Fibroblast of the aortic adventitia (primary cell): ENCODE results near the gene HNRNPAB. TPM values are rescaled to one million over a fixed set of nuclear protein-coding genes. Genes with fewer than 3 reads are reported as not detected.

ENCODE experiments used
- DNase-seq: peaks from one replicate; pipeline ENCODE4 v3.0.0-alpha.2; 2010; ENCODE audit warnings: low read depth
- H3K4me3 ChIP-seq: 2 replicates; pipeline ENCODE4 v1.5.1; 2011; ENCODE audit warnings: low read depth, mild to moderate bottlenecking, control low read depth, low read length, moderate library complexity
- total RNA-seq: library from RNA; depleted of rRNA; stranded (reverse); fragments of >200 nt; gene quantifications from 2 replicates; pipeline ENCODE4 v1.2.3, GENCODE V29; 2012; ENCODE audit warnings: low replicate concordance
- TF ChIP-seq, protein P1 (sequence below): IDR thresholded peaks from 2 replicates; pipeline ENCODE4 v1.5.1; 2011; ENCODE audit warnings: mild to moderate bottlenecking, low read length, control low read depth, inconsistent platforms; ENCODE audit not compliant: insufficient read depth

HNRNPAB gene
- total RNA-seq, 1 donor = 106 TPM

DNA sequence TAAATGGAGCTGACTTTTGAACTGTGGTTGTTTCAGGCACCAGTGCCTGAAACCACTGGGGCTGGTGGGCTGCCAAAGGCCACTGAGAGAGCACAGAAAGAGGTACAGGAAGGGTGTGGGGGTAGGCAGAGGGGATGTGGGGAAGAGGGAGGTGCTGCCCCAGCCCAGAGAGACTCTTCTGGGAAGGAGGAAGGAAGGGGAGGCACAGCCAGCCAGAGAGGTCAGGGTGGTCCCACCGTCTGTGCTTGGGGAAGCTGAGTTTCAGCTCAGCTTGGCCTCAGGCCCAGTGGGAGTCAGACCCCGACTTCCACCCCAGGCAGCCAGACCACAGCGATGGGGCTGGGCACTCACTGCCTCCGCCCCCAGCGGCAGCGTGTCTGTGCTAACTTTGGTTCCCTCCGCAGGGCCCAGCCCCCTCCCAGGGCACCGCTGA is 36.9 kb downstream of the HNRNPAB start:
- no peak for DNase-seq
- TF ChIP-seq, protein P1, sequence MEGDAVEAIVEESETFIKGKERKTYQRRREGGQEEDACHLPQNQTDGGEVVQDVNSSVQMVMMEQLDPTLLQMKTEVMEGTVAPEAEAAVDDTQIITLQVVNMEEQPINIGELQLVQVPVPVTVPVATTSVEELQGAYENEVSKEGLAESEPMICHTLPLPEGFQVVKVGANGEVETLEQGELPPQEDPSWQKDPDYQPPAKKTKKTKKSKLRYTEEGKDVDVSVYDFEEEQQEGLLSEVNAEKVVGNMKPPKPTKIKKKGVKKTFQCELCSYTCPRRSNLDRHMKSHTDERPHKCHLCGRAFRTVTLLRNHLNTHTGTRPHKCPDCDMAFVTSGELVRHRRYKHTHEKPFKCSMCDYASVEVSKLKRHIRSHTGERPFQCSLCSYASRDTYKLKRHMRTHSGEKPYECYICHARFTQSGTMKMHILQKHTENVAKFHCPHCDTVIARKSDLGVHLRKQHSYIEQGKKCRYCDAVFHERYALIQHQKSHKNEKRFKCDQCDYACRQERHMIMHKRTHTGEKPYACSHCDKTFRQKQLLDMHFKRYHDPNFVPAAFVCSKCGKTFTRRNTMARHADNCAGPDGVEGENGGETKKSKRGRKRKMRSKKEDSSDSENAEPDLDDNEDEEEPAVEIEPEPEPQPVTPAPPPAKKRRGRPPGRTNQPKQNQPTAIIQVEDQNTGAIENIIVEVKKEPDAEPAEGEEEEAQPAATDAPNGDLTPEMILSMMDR = no peak
- no peak overlapping the region for H3K4me3 ChIP-seq

DNA sequence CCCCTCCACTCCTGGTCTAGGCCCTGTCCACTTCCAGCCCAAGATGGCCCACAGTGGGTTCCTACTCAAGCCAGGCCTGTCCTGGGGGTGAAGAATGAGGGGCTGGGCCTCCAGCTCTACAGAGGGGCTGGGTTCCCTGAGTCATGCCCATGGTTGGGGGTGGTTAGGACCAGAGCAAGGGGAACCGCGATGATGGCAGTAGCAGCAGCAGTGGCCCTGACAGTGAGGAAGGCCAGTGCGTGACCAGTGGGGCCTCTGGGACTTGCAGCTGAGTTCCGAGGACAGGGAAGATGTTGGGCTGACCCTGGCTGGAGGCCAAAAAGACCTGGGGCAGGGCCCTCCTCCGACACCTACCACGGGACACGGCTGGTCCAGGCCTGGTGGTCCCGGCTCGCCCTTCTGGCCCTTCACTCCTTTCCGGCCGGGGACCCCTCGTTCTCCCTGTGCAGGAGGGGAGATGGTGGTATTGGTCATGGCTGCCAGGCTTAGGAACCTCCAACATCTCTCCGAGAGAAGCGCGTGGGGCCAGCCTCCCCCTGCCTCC is 37.4 kb downstream of the HNRNPAB start:
- no peak overlapping the region for H3K4me3 ChIP-seq
- DNase-seq = no peak
- TF ChIP-seq, protein P1 = no peak

DNA sequence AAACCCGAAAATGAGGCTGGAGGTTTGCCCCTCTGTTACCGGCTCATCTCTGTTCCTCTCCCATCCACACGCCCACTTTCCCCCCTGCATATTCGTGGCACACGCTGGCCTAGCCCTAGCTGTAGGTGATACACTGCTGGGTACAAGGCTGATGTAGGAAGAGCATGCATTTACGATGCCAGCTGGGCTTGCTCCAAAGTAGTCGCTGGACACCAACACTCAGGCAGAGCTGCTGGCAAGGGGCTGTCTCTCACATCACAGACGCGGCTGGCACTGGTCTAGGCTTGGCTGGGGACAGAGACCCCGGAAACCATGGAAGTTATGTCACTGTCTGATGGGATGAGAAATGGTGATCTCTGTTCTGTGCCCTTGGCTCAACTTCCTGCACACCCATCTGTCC is 38.1 kb downstream of the HNRNPAB start:
- no peak for DNase-seq
- no peak overlapping the region for H3K4me3 ChIP-seq

DNA sequence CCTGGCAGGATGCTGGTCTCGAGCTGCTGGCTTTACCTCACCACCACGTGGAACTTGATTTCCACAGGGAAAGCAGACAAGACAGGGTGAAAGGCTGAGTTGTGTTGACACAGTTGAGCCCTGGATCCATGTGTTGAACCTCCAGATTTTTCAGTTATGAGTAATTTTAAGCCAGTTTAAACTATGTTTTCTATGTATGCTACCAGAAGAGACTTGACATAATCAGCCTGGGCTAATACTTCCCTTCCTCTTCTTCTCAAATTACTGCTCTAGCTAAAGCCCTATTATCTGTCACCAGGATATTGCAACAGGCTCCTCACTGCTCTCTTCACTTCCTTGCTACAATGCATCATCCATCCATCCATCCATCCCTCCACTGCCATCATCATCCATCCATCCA is 40.2 kb downstream of the HNRNPAB start:
- DNase-seq = no peak
- TF ChIP-seq, protein P1 = no peak
- H3K4me3 ChIP-seq = no peak overlapping the region

More for the DNA sequence above, 38.1 kb downstream of the HNRNPAB start:
- TF ChIP-seq, protein P1 = no peak

DNA sequence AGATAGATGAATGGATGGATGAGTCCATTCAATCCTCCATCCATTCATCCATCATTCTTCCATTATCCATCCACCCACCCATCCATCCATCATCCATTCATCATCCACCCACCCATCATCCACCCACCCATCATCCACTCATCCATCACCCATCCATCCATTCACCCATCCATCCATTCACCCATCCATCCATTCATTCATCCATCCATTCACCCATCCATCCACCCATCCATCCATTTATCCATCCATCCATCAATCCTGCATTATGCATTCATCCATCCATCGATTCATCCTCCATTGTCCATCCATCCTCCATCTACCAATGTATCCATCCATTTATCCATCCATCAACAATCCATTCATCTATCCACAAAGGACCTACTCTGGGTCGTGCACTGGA is 41.1 kb downstream of the HNRNPAB start:
- no peak overlapping the region for H3K4me3 ChIP-seq
- DNase-seq = no peak
- TF ChIP-seq, protein P1 = no peak

DNA sequence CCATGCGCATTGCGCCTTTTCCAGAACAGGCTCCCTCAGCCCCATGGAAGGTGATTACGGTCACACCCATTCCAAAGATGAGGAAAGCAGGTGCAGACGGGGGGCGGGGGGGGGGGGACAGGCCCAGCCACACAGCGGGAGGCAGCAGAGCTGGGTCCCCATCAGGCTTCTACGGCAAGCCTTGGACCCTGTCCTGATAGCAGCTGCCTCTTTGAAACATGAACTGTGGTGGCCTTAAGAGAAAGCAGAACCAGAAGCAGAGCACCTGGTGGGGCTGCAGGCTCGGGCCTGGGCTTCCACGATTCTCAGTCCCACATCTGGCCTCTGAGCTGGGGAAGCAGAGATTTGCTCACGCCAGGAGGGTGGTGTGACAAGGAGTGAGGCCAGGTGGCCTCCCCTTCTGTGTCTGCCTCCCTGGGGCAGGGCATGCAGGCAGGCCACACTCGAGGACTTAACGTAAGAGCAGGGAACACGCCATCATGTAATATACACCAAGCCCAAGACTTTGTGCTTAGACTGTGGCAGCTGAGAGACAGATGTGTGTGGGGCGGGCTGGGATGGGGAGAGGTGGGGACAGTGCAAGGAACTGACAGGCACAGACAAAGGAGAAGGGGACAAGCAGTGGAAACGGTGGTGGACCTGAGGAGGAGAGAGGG is 42.4 kb downstream of the HNRNPAB start:
- H3K4me3 ChIP-seq = no peak overlapping the region
- DNase-seq = no peak
- TF ChIP-seq, protein P1 = no peak
